Activated T-helper 2 cell treated with anti-CD3 and anti-CD28 coated beads, Interferon-gamma antibody, Interleukin-2, Interleukin-4, amounts not matched to agents 10 μg/mL and 5 μg/mL and 100 μg/mL, durations not matched to agents 14 hours and 24 hours and 36 hours (primary cell): ENCODE results near the gene CDH23. TPM values are rescaled to one million over a fixed set of nuclear protein-coding genes. Genes with fewer than 3 reads are reported as not detected.

Experiments used
- DNase-seq: peaks from one replicate; pipeline ENCODE4 v3.0.0; 2021; ENCODE audit warnings: low spot score
- H3K27ac Mint-ChIP-seq: one replicate; pipeline ENCODE4 v1.8.0; 2021; ENCODE audit warnings: mixed read lengths
- H3K27me3 Mint-ChIP-seq: one replicate; pipeline ENCODE4 v1.8.0; 2021; ENCODE audit warnings: low read depth, mixed read lengths
- H3K36me3 Mint-ChIP-seq: one replicate; pipeline ENCODE4 v1.8.0; 2021; ENCODE audit warnings: low read depth, mixed read lengths
- H3K4me1 Mint-ChIP-seq: one replicate; pipeline ENCODE4 v1.8.0; 2021; ENCODE audit warnings: low read depth, mixed read lengths
- H3K4me3 Mint-ChIP-seq: one replicate; pipeline ENCODE4 v1.8.0; 2021; ENCODE audit warnings: low read depth, mild to moderate bottlenecking, moderate library complexity, mixed read lengths
- H3K9me3 Mint-ChIP-seq: one replicate; pipeline ENCODE4 v1.8.0; 2021; ENCODE audit warnings: mixed read lengths
- intact Hi-C: fragments of 100-400 bp; cut with micrococcal nuclease; formaldehyde crosslinking; loops from one replicate; pipeline ENCODE4 v1.15.1; 2023
- total RNA-seq: library from RNA; stranded (reverse); gene quantifications from 2 replicates; pipeline ENCODE4 v1.2.3, GENCODE V29; 2022

The CDH23 gene
- total RNA-seq, 1 donor from 2014 or later = 0.55 TPM

- no peak for DNase-seq
- H3K4me1 Mint-ChIP-seq = peaks cover 3% of the 10 kb centered on the region
- no peaks in the 10 kb centered on the region for H3K36me3 Mint-ChIP-seq
- intact Hi-C loops = no loop called here
- no peak overlapping the region for H3K4me3 Mint-ChIP-seq
- H3K27ac Mint-ChIP-seq = no peak overlapping the region
- H3K9me3 Mint-ChIP-seq = no peaks in the 10 kb centered on the region
- H3K27me3 Mint-ChIP-seq = peaks cover 6% of the 10 kb centered on the region
These were observed 106.1 kb downstream of the CDH23 start for GRCh38 chr10:71502851-71503250.

GRCh38 chr10:71504168-71504567, 107.4 kb downstream of the CDH23 start:
- Mint-ChIP-seq H3K4me1 (peaks cover 3% of the 10 kb centered on the region), H3K27ac (no peak overlapping the region), H3K27me3 (peaks cover 2% of the 10 kb centered on the region), H3K36me3 (no peaks in the 10 kb centered on the region), H3K4me3 (no peak overlapping the region), H3K9me3 (no peaks in the 10 kb centered on the region)
- intact Hi-C loops = no loop called here
- DNase-seq = no peak

- H3K9me3 Mint-ChIP-seq = no peaks in the 10 kb centered on the region
- no peak overlapping the region for H3K27ac Mint-ChIP-seq
- H3K4me3 Mint-ChIP-seq = no peak overlapping the region
- intact Hi-C loops = no loop called here
- peaks cover 2% of the 10 kb centered on the region for H3K27me3 Mint-ChIP-seq
- no peak for DNase-seq
- no peaks in the 10 kb centered on the region for H3K36me3 Mint-ChIP-seq
- peaks cover 3% of the 10 kb centered on the region for H3K4me1 Mint-ChIP-seq
These were observed 107.8 kb downstream of the CDH23 start for GRCh38 chr10:71504570-71504969.

GRCh38 chr10:71505862-71506261, 109.1 kb downstream of the CDH23 start:
- Mint-ChIP-seq H3K36me3 (no peaks in the 10 kb centered on the region), H3K27me3 (peaks cover 2% of the 10 kb centered on the region), H3K4me1 (peaks cover 3% of the 10 kb centered on the region), H3K4me3 (no peak overlapping the region), H3K9me3 (no peaks in the 10 kb centered on the region), H3K27ac (no peak overlapping the region)
- no peak for DNase-seq
- intact Hi-C loops = no loop called here

- no peak overlapping the region for H3K4me3 Mint-ChIP-seq
- H3K36me3 Mint-ChIP-seq = no peaks in the 10 kb centered on the region
- DNase-seq = no peak
- no peaks in the 10 kb centered on the region for H3K9me3 Mint-ChIP-seq
- H3K4me1 Mint-ChIP-seq = peaks cover 3% of the 10 kb centered on the region
- no peaks in the 10 kb centered on the region for H3K27me3 Mint-ChIP-seq
- H3K27ac Mint-ChIP-seq = no peak overlapping the region
- intact Hi-C loops = no loop called here
These were observed 112.7 kb downstream of the CDH23 start for GRCh38 chr10:71509444-71509843.

- no peak overlapping the region for H3K4me3 Mint-ChIP-seq
- no peak overlapping the region for H3K27ac Mint-ChIP-seq
These were observed 114.5 kb downstream of the CDH23 start for GRCh38 chr10:71511206-71511605.

GRCh38 chr10:71512312-71512711, 115.6 kb downstream of the CDH23 start:
- Mint-ChIP-seq H3K27ac (no peak overlapping the region), H3K27me3 (no peaks in the 10 kb centered on the region), H3K9me3 (no peaks in the 10 kb centered on the region), H3K36me3 (no peaks in the 10 kb centered on the region), H3K4me3 (no peak overlapping the region), H3K4me1 (no peaks in the 10 kb centered on the region)
- intact Hi-C loops = no loop called here
- no peak for DNase-seq

More at GRCh38 chr10:71511206-71511605, 114.5 kb downstream of the CDH23 start:
- H3K9me3 Mint-ChIP-seq = no peaks in the 10 kb centered on the region
- H3K36me3 Mint-ChIP-seq = no peaks in the 10 kb centered on the region
- DNase-seq = no peak
- no peaks in the 10 kb centered on the region for H3K27me3 Mint-ChIP-seq
- no peaks in the 10 kb centered on the region for H3K4me1 Mint-ChIP-seq
- intact Hi-C loops = no loop called here

GRCh38 chr10:71512761-71513539, 116.2 kb downstream of the CDH23 start:
- no peaks in the 10 kb centered on the region for H3K9me3 Mint-ChIP-seq
- H3K4me1 Mint-ChIP-seq = no peaks in the 10 kb centered on the region
- intact Hi-C loops = no loop called here
- DNase-seq = no peak
- H3K27ac Mint-ChIP-seq = no peak overlapping the region
- no peak overlapping the region for H3K4me3 Mint-ChIP-seq
- H3K27me3 Mint-ChIP-seq = no peaks in the 10 kb centered on the region
- H3K36me3 Mint-ChIP-seq = no peaks in the 10 kb centered on the region

GRCh38 chr10:71513540-71513853, 116.8 kb downstream of the CDH23 start:
- DNase-seq = no peak
- no peaks in the 10 kb centered on the region for H3K9me3 Mint-ChIP-seq
- no peaks in the 10 kb centered on the region for H3K27me3 Mint-ChIP-seq
- no peaks in the 10 kb centered on the region for H3K4me1 Mint-ChIP-seq
- H3K27ac Mint-ChIP-seq = no peak overlapping the region
- no peak overlapping the region for H3K4me3 Mint-ChIP-seq
- intact Hi-C loops = no loop called here
- H3K36me3 Mint-ChIP-seq = no peaks in the 10 kb centered on the region

- no peak for DNase-seq
- intact Hi-C loops = no loop called here
These were observed 117.2 kb downstream of the CDH23 start for GRCh38 chr10:71513936-71514335.

GRCh38 chr10:71515531-71516172, 118.9 kb downstream of the CDH23 start:
- no peak overlapping the region for H3K4me3 Mint-ChIP-seq
- H3K9me3 Mint-ChIP-seq = no peaks in the 10 kb centered on the region
- no peaks in the 10 kb centered on the region for H3K4me1 Mint-ChIP-seq
- intact Hi-C loops = no loop called here
- H3K27me3 Mint-ChIP-seq = no peaks in the 10 kb centered on the region
- H3K27ac Mint-ChIP-seq = no peak overlapping the region
- DNase-seq = no peak
- no peaks in the 10 kb centered on the region for H3K36me3 Mint-ChIP-seq

More at GRCh38 chr10:71513936-71514335, 117.2 kb downstream of the CDH23 start:
- Mint-ChIP-seq H3K9me3 (no peaks in the 10 kb centered on the region), H3K36me3 (no peaks in the 10 kb centered on the region), H3K4me3 (no peak overlapping the region), H3K4me1 (no peaks in the 10 kb centered on the region), H3K27ac (no peak overlapping the region), H3K27me3 (no peaks in the 10 kb centered on the region)

- no peak overlapping the region for H3K27ac Mint-ChIP-seq
- intact Hi-C loops = no loop called here
These were observed 120.2 kb downstream of the CDH23 start for GRCh38 chr10:71516890-71517289.

GRCh38 chr10:71517298-71518169, 120.8 kb downstream of the CDH23 start:
- intact Hi-C loops = no loop called here
- H3K4me1 Mint-ChIP-seq = no peaks in the 10 kb centered on the region
- H3K9me3 Mint-ChIP-seq = no peaks in the 10 kb centered on the region
- DNase-seq = no peak
- no peaks in the 10 kb centered on the region for H3K36me3 Mint-ChIP-seq
- no peak overlapping the region for H3K27ac Mint-ChIP-seq
- H3K4me3 Mint-ChIP-seq = no peak overlapping the region
- peaks cover 3% of the 10 kb centered on the region for H3K27me3 Mint-ChIP-seq

More at GRCh38 chr10:71516890-71517289, 120.2 kb downstream of the CDH23 start:
- H3K27me3 Mint-ChIP-seq = no peaks in the 10 kb centered on the region
- no peaks in the 10 kb centered on the region for H3K9me3 Mint-ChIP-seq
- DNase-seq = no peak
- no peaks in the 10 kb centered on the region for H3K36me3 Mint-ChIP-seq
- no peak overlapping the region for H3K4me3 Mint-ChIP-seq
- no peaks in the 10 kb centered on the region for H3K4me1 Mint-ChIP-seq
